ENCODE data around the gene GPC5.
A peak's percentile ranks its signal among the peaks of the same experiment; 100 is the strongest.
"Not testable (repeated sequence)": the region's sequence is repeated elsewhere in the genome, so short reads cannot be mapped to it uniquely, and the experiment has no call there.

Gene GPC5

GRCh38 chr13:92886535-92887077 is 1488.2 kb downstream of the GPC5 start:
- no peaks in the 10 kb centered on the region for H3K27me3 ChIP-seq (ENCODE audit: insufficient read depth, insufficient read length)
- no peak overlapping the region for H3K9ac ChIP-seq (ENCODE audit: insufficient read length, low read depth)
- no peak for DNase-seq (ENCODE audit: low read depth, low spot score)
- no peaks in the 10 kb centered on the region for H3K9me3 ChIP-seq (ENCODE audit: insufficient read depth, low read length)
- H3K4me3 ChIP-seq (ENCODE audit: insufficient read length, low read depth): no peak overlapping the region
- no peaks in the 10 kb centered on the region for H3K4me1 ChIP-seq (ENCODE audit: insufficient read depth, insufficient read length)
- TF ChIP-seq SUZ12 (IDR thresholded peaks at IDR 0.05; ENCODE audit: extremely low read depth, insufficient read depth, insufficient read length) (no peak), ZNF274 (IDR thresholded peaks at IDR 0.05; ENCODE audit: low read depth, low read length) (no peak), YY1 (IDR thresholded peaks at IDR 0.05; ENCODE audit: insufficient read depth, insufficient read length) (no peak)
- no peaks in the 10 kb centered on the region for H3K36me3 ChIP-seq (ENCODE audit: insufficient read depth, insufficient read length, low read length)

DNA sequence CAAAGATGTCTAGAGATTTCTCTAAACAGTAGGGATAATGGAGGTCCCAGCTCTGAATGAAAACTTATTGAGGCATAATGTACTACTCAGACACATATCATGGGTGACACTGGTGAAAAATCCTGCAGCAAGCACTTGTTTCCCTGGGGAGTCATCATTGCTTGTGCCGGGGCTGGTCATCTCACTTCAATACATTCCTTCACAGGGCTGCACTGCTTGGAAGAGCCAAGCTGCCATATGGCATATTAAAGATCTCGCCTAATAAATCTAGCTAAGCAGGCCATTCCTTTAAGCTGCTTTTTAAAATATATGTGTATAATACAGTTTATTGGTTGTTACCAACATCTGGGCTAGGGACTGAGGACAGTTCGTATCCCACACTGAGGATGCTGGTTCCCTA is 1496.0 kb downstream of the GPC5 start:
- DNase-seq (ENCODE audit: low read depth, low spot score): no peak
- Histone ChIP-seq H3K4me3 (ENCODE audit: insufficient read length, low read depth) (no peak overlapping the region), H3K9me3 (ENCODE audit: insufficient read depth, low read length) (no peaks in the 10 kb centered on the region), H3K4me1 (ENCODE audit: insufficient read depth, insufficient read length) (no peaks in the 10 kb centered on the region), H3K9ac (ENCODE audit: insufficient read length, low read depth) (no peak overlapping the region), H3K36me3 (ENCODE audit: insufficient read depth, insufficient read length, low read length) (no peaks in the 10 kb centered on the region), H3K27me3 (ENCODE audit: insufficient read depth, insufficient read length) (no peaks in the 10 kb centered on the region)
- TF ChIP-seq YY1 (IDR thresholded peaks at IDR 0.05; ENCODE audit: insufficient read depth, insufficient read length): no peak
- no peak for TF ChIP-seq ZNF274 (IDR thresholded peaks at IDR 0.05; ENCODE audit: low read depth, low read length)
- no peak for TF ChIP-seq SUZ12 (IDR thresholded peaks at IDR 0.05; ENCODE audit: extremely low read depth, insufficient read depth, insufficient read length)

- Histone ChIP-seq H3K27me3 (ENCODE audit: insufficient read depth, insufficient read length) (no peaks in the 10 kb centered on the region), H3K9ac (ENCODE audit: insufficient read length, low read depth) (no peak overlapping the region), H3K4me1 (ENCODE audit: insufficient read depth, insufficient read length) (no peaks in the 10 kb centered on the region), H3K36me3 (ENCODE audit: insufficient read depth, insufficient read length, low read length) (no peaks in the 10 kb centered on the region), H3K4me3 (ENCODE audit: insufficient read length, low read depth) (no peak overlapping the region), H3K9me3 (ENCODE audit: insufficient read depth, low read length) (no peaks in the 10 kb centered on the region)
- peak; percentile 20 for DNase-seq (ENCODE audit: low read depth, low spot score)
- no peak for TF ChIP-seq ZNF274 (IDR thresholded peaks at IDR 0.05; ENCODE audit: low read depth, low read length)
These were observed 1498.4 kb downstream of the GPC5 start for GRCh38 chr13:92896842-92897241.

- not testable (repeated sequence) for H3K4me3 ChIP-seq (ENCODE audit: insufficient read length, low read depth)
These were observed 1500.5 kb downstream of the GPC5 start for GRCh38 chr13:92898946-92899345.

GRCh38 chr13:92900446-92900845 is 1502.0 kb downstream of the GPC5 start:
- DNase-seq (ENCODE audit: low read depth, low spot score): no peak
- H3K27me3 ChIP-seq (ENCODE audit: insufficient read depth, insufficient read length): no peaks in the 10 kb centered on the region
- no peak overlapping the region for H3K4me3 ChIP-seq (ENCODE audit: insufficient read length, low read depth)
- no peak overlapping the region for H3K9ac ChIP-seq (ENCODE audit: insufficient read length, low read depth)
- TF ChIP-seq YY1 (IDR thresholded peaks at IDR 0.05; ENCODE audit: insufficient read depth, insufficient read length) (no peak), ZNF274 (IDR thresholded peaks at IDR 0.05; ENCODE audit: low read depth, low read length) (no peak), SUZ12 (IDR thresholded peaks at IDR 0.05; ENCODE audit: extremely low read depth, insufficient read depth, insufficient read length) (no peak)
- no peaks in the 10 kb centered on the region for H3K4me1 ChIP-seq (ENCODE audit: insufficient read depth, insufficient read length)
- H3K36me3 ChIP-seq (ENCODE audit: insufficient read depth, insufficient read length, low read length): no peaks in the 10 kb centered on the region
- H3K9me3 ChIP-seq (ENCODE audit: insufficient read depth, low read length): no peaks in the 10 kb centered on the region; the same call in 1 of the 2 replicates

More at GRCh38 chr13:92898946-92899345, 1500.5 kb downstream of the GPC5 start:
- H3K36me3 ChIP-seq (ENCODE audit: insufficient read depth, insufficient read length, low read length); H3K4me1 ChIP-seq (ENCODE audit: insufficient read depth, insufficient read length); H3K9ac ChIP-seq (ENCODE audit: insufficient read length, low read depth); H3K27me3 ChIP-seq (ENCODE audit: insufficient read depth, insufficient read length); H3K9me3 ChIP-seq (ENCODE audit: insufficient read depth, low read length); DNase-seq (ENCODE audit: low read depth, low spot score): not testable (repeated sequence)

GRCh38 chr13:92901739-92902138 is 1503.3 kb downstream of the GPC5 start:
- no peak for TF ChIP-seq ZNF274 (IDR thresholded peaks at IDR 0.05; ENCODE audit: low read depth, low read length)
- TF ChIP-seq YY1 (IDR thresholded peaks at IDR 0.05; ENCODE audit: insufficient read depth, insufficient read length): no peak
- TF ChIP-seq SUZ12 (IDR thresholded peaks at IDR 0.05; ENCODE audit: extremely low read depth, insufficient read depth, insufficient read length): no peak
- H3K4me3 ChIP-seq (ENCODE audit: insufficient read length, low read depth): no peak overlapping the region
- H3K36me3 ChIP-seq (ENCODE audit: insufficient read depth, insufficient read length, low read length): no peaks in the 10 kb centered on the region
- no peak overlapping the region for H3K9ac ChIP-seq (ENCODE audit: insufficient read length, low read depth)
- H3K9me3 ChIP-seq (ENCODE audit: insufficient read depth, low read length): no peaks in the 10 kb centered on the region; the same call in 1 of the 2 replicates
- H3K4me1 ChIP-seq (ENCODE audit: insufficient read depth, insufficient read length): no peaks in the 10 kb centered on the region
- DNase-seq (ENCODE audit: low read depth, low spot score): no peak
- H3K27me3 ChIP-seq (ENCODE audit: insufficient read depth, insufficient read length): no peaks in the 10 kb centered on the region

DNA sequence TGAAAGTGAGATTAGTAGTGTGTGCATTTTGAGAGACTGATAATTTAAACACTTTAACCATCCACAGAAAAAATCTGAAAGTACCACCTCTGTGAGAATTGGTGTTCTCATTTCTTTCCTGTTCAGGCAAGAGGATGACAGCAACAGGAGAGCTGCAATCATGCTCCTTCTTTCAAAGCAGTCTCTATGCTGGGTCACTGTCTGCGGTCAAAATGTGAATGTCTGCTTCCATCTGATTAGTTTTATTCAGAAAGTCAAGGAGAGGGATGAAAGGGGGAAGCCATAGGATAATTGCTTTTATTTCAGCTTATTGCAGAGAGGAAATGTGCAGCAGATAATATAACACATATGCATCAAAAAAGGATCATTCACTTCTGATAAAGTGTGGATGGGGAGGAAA is 1514.2 kb downstream of the GPC5 start:
- H3K9me3 ChIP-seq (ENCODE audit: insufficient read depth, low read length): no peaks in the 10 kb centered on the region
- no peak for TF ChIP-seq ZNF274 (IDR thresholded peaks at IDR 0.05; ENCODE audit: low read depth, low read length)
- H3K4me3 ChIP-seq (ENCODE audit: insufficient read length, low read depth): no peak overlapping the region
- H3K27me3 ChIP-seq (ENCODE audit: insufficient read depth, insufficient read length): no peaks in the 10 kb centered on the region
- H3K36me3 ChIP-seq (ENCODE audit: insufficient read depth, insufficient read length, low read length): no peaks in the 10 kb centered on the region
- no peaks in the 10 kb centered on the region for H3K4me1 ChIP-seq (ENCODE audit: insufficient read depth, insufficient read length)
- DNase-seq (ENCODE audit: low read depth, low spot score): no peak
- H3K9ac ChIP-seq (ENCODE audit: insufficient read length, low read depth): no peak overlapping the region

DNA sequence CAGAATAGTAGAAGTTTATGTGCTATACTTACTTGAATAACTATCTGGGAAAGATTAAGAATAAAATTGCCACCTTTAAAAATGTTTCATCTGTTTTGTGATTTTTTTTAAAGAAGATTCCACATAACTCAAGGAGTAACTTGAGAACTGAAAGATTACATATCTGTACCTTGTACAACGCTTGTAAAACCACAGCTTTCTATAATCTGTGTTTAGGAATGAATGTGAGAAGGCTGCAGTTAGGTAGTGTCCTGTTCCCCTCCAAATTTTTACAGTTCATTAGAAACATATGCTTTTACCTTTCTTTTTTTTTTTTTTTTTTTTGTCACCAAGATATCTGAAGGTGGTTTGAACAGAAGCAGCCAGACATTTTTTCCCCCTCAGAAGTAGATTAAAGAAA is 1515.4 kb downstream of the GPC5 start:
- Histone ChIP-seq H3K4me1 (ENCODE audit: insufficient read depth, insufficient read length) (no peaks in the 10 kb centered on the region), H3K4me3 (ENCODE audit: insufficient read length, low read depth) (no peak overlapping the region), H3K27me3 (ENCODE audit: insufficient read depth, insufficient read length) (no peaks in the 10 kb centered on the region), H3K9me3 (ENCODE audit: insufficient read depth, low read length) (no peaks in the 10 kb centered on the region), H3K36me3 (ENCODE audit: insufficient read depth, insufficient read length, low read length) (no peaks in the 10 kb centered on the region), H3K9ac (ENCODE audit: insufficient read length, low read depth) (no peak overlapping the region)
- TF ChIP-seq SUZ12 (IDR thresholded peaks at IDR 0.05; ENCODE audit: extremely low read depth, insufficient read depth, insufficient read length) (no peak), ZNF274 (IDR thresholded peaks at IDR 0.05; ENCODE audit: low read depth, low read length) (no peak), YY1 (IDR thresholded peaks at IDR 0.05; ENCODE audit: insufficient read depth, insufficient read length) (no peak)
- no peak for DNase-seq (ENCODE audit: low read depth, low spot score)
